A549 (cell line): Measurements from ENCODE around the gene CTXN3. TPM values are rescaled to one million over a fixed set of nuclear protein-coding genes. Genes with fewer than 3 reads are reported as not detected.

Experiments
- ATAC-seq, 2 experiments: fragments of 200-7000 bp in 1 of 2; fragments of >200 bp in 1 of 2; cut with Nextera tagmentation in 1 of 2; cut with Tn5 transposase in 1 of 2; 3 replicates each; pipeline versions ENCODE4 v1.8.0 to v1.9.1; 2018 to 2020; ENCODE audit warnings: mild to moderate bottlenecking in 1 of 2, moderate library complexity in 1 of 2
- CTCF ChIA-PET: fragments of 300-600 bp; sonication (Branson Sonifier 250); formaldehyde crosslinking; extraction: SDS; loops from one replicate; lab custom pipeline; 2021; ENCODE audit warnings: antibody characterized with exemption, inconsistent platforms; lab: Yijun Ruan, JAX
- POLR2A ChIA-PET: fragments of 350-600 bp; formaldehyde crosslinking; extraction: SDS; loops from one replicate; lab custom pipeline; 2021; ENCODE audit warnings: antibody characterized with exemption, inconsistent platforms; lab: Yijun Ruan, JAX
- DNase-seq, 2 experiments: peaks; one replicate each; pipeline versions ENCODE4 v3.0.0 to v3.0.0-alpha.2; 2011 to 2016; ENCODE audit warnings: low read depth in 1 of 2, low spot score in 1 of 2
- FAIRE-seq: peaks from 2 replicates; lab custom pipeline; 2011; peaks lifted over from hg19 to GRCh38; lab: Jason Lieb, UNC
- H3K27ac ChIP-seq, 2 experiments: fragments of >200 bp; sonication (Bioruptor Twin); formaldehyde crosslinking; 3 replicates each; pipeline ENCODE4 v1.5.1; 2016 to 2017
- H3K4me1 ChIP-seq: fragments of >200 bp; sonication (Bioruptor Twin); formaldehyde crosslinking; 3 replicates; pipeline ENCODE4 v1.6.1; 2016
- H3K4me2 ChIP-seq: fragments of >200 bp; sonication (Bioruptor Twin); formaldehyde crosslinking; 3 replicates; pipeline ENCODE4 v1.6.1; 2016
- H3K4me3 ChIP-seq: fragments of >200 bp; sonication (Bioruptor Twin); formaldehyde crosslinking; 3 replicates; pipeline ENCODE4 v1.5.1; 2016
- H3K9me3 ChIP-seq: fragments of >200 bp; sonication (Bioruptor Twin); formaldehyde crosslinking; 3 replicates; pipeline ENCODE4 v1.6.1; 2016
- CBX2 ChIP-seq: fragments of 200-600 bp; sonication (generic); IDR thresholded peaks from 2 replicates; pipeline ENCODE4 v1.6.1; 2016; ENCODE audit warnings: low read depth, mild to moderate bottlenecking, borderline replicate concordance
- CBX8 ChIP-seq: fragments of 200-600 bp; sonication (generic); IDR thresholded peaks from 2 replicates; pipeline ENCODE4 v1.6.1; 2016
- CEBPB ChIP-seq, 2 experiments: fragments of >200 bp in 1 of 2; sonication (Bioruptor Twin) in 1 of 2; formaldehyde crosslinking in 1 of 2; IDR thresholded peaks; 2 replicates each; pipeline ENCODE4 v1.6.1; 2012 to 2016
- CHD4 ChIP-seq: fragments of 200-600 bp; sonication (generic); IDR thresholded peaks from 2 replicates; pipeline ENCODE4 v1.6.1; 2016; ENCODE audit warnings: antibody characterized with exemption, mild to moderate bottlenecking, borderline replicate concordance
- EHF ChIP-seq: fragments of 250-450 bp; sonication (Bioruptor Pico); IDR thresholded peaks from 2 replicates; pipeline ENCODE4 v1.5.0; 2020; ENCODE audit warnings: mild to moderate bottlenecking
- FOXS1 ChIP-seq: fragments of 250-450 bp; sonication (Bioruptor Pico); IDR thresholded peaks from 2 replicates; pipeline ENCODE4 v1.5.0; 2020; ENCODE audit warnings: mild to moderate bottlenecking, moderate library complexity
- GATA3 ChIP-seq: IDR thresholded peaks from 2 replicates; pipeline ENCODE4 v1.6.1; 2012; ENCODE audit warnings: borderline replicate concordance
- HDAC2 ChIP-seq: fragments of 200-600 bp; sonication (generic); IDR thresholded peaks from 2 replicates; pipeline ENCODE4 v1.6.1; 2016
- HEYL ChIP-seq: fragments of 250-450 bp; sonication (Bioruptor Pico); IDR thresholded peaks from 2 replicates; pipeline ENCODE4 v1.8.0; 2021; ENCODE audit warnings: mild to moderate bottlenecking, moderate library complexity
- HOXA7 ChIP-seq: fragments of 250-450 bp; sonication (Bioruptor Pico); IDR thresholded peaks from 2 replicates; pipeline ENCODE4 v1.5.0; 2020; ENCODE audit warnings: mild to moderate bottlenecking, moderate library complexity
- JUNB ChIP-seq: fragments of >200 bp; sonication (Bioruptor Twin); formaldehyde crosslinking; IDR thresholded peaks from 2 replicates; pipeline ENCODE4 v1.6.1; 2016
- KDM1A ChIP-seq: fragments of 200-600 bp; sonication (generic); IDR thresholded peaks from 2 replicates; pipeline ENCODE4 v1.6.1; 2016; ENCODE audit warnings: low read depth, mild to moderate bottlenecking
- KDM5A ChIP-seq: fragments of 200-600 bp; sonication (generic); IDR thresholded peaks from 2 replicates; pipeline ENCODE4 v1.6.1; 2016; ENCODE audit warnings: antibody characterized with exemption, mild to moderate bottlenecking
- MAZ ChIP-seq: fragments of 150-350 bp; IDR thresholded peaks from 2 replicates; pipeline ENCODE4 v1.6.1; 2014; ENCODE audit warnings: antibody characterized with exemption, low read depth, low read length, borderline replicate concordance
- MYC ChIP-seq: IDR thresholded peaks from 2 replicates; pipeline ENCODE4 v1.6.1; 2012; ENCODE audit warnings: mild to moderate bottlenecking, inconsistent platforms, low read length, improper control_type of control experiment, borderline replicate concordance
- RCOR1 ChIP-seq: fragments of 150-350 bp; IDR thresholded peaks from 2 replicates; pipeline ENCODE4 v1.6.1; 2014; ENCODE audit warnings: antibody characterized with exemption, low read length, low read depth
- RNF2 ChIP-seq: fragments of 200-600 bp; sonication (generic); IDR thresholded peaks from 2 replicates; pipeline ENCODE4 v1.6.1; 2016; ENCODE audit warnings: low read depth, mild to moderate bottlenecking, antibody characterized with exemption, moderate library complexity, borderline replicate concordance
- SREBF2 ChIP-seq: fragments of 450-650 bp; IDR thresholded peaks from 2 replicates; pipeline ENCODE4 v1.6.1; 2014; ENCODE audit warnings: mild to moderate bottlenecking, moderate library complexity
- TP53 ChIP-seq: fragments of 250-450 bp; sonication (Bioruptor Pico); IDR thresholded peaks from 2 replicates; pipeline ENCODE4 v1.5.0; 2021; ENCODE audit warnings: mild to moderate bottlenecking, moderate library complexity
- ZFP36 ChIP-seq: fragments of 450-650 bp; IDR thresholded peaks from 2 replicates; pipeline ENCODE4 v1.6.1; 2014; ENCODE audit warnings: borderline replicate concordance; ENCODE audit not compliant: partially characterized antibody
- ZNF302 ChIP-seq: fragments of 250-450 bp; sonication (Bioruptor Pico); IDR thresholded peaks from 2 replicates; pipeline ENCODE4 v1.9.0; 2021; ENCODE audit warnings: inconsistent platforms, mild to moderate bottlenecking, moderate library complexity
- WGBS: methylation state at CpG from one replicate; pipeline ENCODE4 v1.1.6; 2017; ENCODE audit errors: missing lambda C conversion rate; 5-methylcytosine and 5-hydroxymethylcytosine counted together
- polyA plus RNA-seq, 4 experiments: library from polyadenylated mRNA; depleted of rRNA in 3 of 4; stranded (reverse); fragments of >200 nt; fragmentation: RNase III in 1 of 4; extraction: RNeasy Plus Mini Kit Qiagen cat#74134 plus additional on column Dnase treatment in 1 of 4; gene quantifications; 2 replicates in 3 of 4; 3 replicates in 1 of 4; pipeline ENCODE4 v1.2.3, GENCODE V29; 2011 to 2017
- TF ChIP-seq, protein P1 (sequence below): fragments of 450-650 bp; IDR thresholded peaks from 2 replicates; pipeline ENCODE4 v1.6.1; 2014; ENCODE audit warnings: antibody characterized with exemption
- TF ChIP-seq, protein P2 (sequence below): IDR thresholded peaks from 2 replicates; pipeline ENCODE4 v1.6.1; 2012; ENCODE audit warnings: low read depth, borderline replicate concordance
- TF ChIP-seq, protein P3 (sequence below): IDR thresholded peaks from 2 replicates; pipeline ENCODE4 v1.6.1; 2012
- TF ChIP-seq, protein P4 (sequence below): fragments of 250-450 bp; sonication (Bioruptor Pico); IDR thresholded peaks from 2 replicates; pipeline ENCODE4 v1.5.0; 2021; ENCODE audit warnings: mild to moderate bottlenecking, moderate library complexity, borderline replicate concordance
- TF ChIP-seq, protein P5 (sequence below): fragments of 250-450 bp; sonication (Bioruptor Pico); IDR thresholded peaks from 2 replicates; pipeline ENCODE4 v1.5.0; 2020; ENCODE audit warnings: low read depth, mild to moderate bottlenecking, moderate library complexity
- TF ChIP-seq, protein P6 (sequence below): fragments of >200 bp; sonication (Bioruptor Twin); formaldehyde crosslinking; IDR thresholded peaks from 2 replicates; pipeline ENCODE4 v1.6.1; 2016
- TF ChIP-seq, protein P7 (sequence below): IDR thresholded peaks from 2 replicates; pipeline ENCODE4 v1.6.1; 2012
- TF ChIP-seq, protein P8 (sequence below): fragments of 200-600 bp; sonication (generic); IDR thresholded peaks from 2 replicates; pipeline ENCODE4 v1.6.1; 2016; ENCODE audit warnings: antibody characterized with exemption, mild to moderate bottlenecking, moderate library complexity

CTXN3 gene
- polyA plus RNA-seq, 2 of the 4 experiments (the other 2 are of a cell fraction): not detected

DNA sequence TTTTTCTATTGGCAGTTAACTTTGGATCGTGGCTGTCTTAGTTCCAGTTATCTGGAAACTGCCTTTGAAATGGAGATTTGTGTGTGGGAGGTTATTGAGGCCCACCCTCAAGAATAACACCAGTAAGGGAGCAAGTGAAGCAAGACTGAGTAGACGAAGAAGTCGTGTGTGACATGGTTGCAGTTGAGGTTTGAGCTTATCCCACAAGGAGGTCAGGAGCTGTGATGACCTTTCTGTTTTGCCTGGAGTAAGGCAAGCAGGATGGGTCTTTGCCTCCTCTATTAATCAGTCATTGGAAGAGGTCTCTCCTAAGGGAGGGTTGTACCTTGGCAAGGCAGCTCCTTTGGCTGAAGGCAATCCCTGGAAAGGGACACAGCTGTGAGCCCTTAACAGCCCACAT lies 49.6 kb upstream of the CTXN3 start (continued):
- TF ChIP-seq HOXA7 (CRISPR knock-in tag) (no peak), RCOR1 (no peak), GATA3 (no peak), ZFP36 (no peak), CBX8 (no peak), ZNF302 (no peak)
- TF ChIP-seq, protein P1, sequence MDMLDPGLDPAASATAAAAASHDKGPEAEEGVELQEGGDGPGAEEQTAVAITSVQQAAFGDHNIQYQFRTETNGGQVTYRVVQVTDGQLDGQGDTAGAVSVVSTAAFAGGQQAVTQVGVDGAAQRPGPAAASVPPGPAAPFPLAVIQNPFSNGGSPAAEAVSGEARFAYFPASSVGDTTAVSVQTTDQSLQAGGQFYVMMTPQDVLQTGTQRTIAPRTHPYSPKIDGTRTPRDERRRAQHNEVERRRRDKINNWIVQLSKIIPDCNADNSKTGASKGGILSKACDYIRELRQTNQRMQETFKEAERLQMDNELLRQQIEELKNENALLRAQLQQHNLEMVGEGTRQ: no peak
- TF ChIP-seq, protein P2, sequence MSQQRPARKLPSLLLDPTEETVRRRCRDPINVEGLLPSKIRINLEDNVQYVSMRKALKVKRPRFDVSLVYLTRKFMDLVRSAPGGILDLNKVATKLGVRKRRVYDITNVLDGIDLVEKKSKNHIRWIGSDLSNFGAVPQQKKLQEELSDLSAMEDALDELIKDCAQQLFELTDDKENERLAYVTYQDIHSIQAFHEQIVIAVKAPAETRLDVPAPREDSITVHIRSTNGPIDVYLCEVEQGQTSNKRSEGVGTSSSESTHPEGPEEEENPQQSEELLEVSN: no peak

DNA sequence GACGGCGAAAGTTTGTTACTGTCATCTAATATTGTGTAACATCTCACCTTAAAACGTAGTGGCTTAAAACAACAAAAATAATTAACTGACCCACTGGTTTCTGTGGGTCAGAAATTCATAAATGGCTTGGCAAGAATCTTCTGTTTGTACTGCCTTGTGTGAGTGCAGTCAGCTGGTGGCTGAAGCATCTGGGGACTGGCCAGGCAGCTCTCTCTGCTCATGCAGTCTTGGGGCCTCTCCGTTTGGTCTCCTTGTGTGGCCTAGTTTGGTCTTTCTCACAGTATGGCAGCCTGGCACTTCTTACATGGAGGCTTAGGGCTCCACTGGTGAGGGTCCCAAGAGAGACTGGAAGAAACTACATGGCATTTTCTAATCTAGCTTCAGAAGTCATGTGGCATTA lies 49.0 kb upstream of the CTXN3 start:
- Histone ChIP-seq H3K4me2 (no peak overlapping the region), H3K27ac (no peak overlapping the region), H3K9me3 (no peaks in the 10 kb centered on the region), H3K4me1 (no peaks in the 10 kb centered on the region), H3K4me3 (no peak overlapping the region)
- FAIRE-seq (no peak), ATAC-seq (no peak), DNase-seq (no peak)
- ChIA-PET POLR2A (no interaction called here), CTCF (interaction anchor here (1.5 to 2.1 kb wide), 2 partner anchors 10 to 35 kb away, joined by 3 to 7 read pairs; no protein-coding TSS in a partner anchor)
- TF ChIP-seq, protein P3, sequence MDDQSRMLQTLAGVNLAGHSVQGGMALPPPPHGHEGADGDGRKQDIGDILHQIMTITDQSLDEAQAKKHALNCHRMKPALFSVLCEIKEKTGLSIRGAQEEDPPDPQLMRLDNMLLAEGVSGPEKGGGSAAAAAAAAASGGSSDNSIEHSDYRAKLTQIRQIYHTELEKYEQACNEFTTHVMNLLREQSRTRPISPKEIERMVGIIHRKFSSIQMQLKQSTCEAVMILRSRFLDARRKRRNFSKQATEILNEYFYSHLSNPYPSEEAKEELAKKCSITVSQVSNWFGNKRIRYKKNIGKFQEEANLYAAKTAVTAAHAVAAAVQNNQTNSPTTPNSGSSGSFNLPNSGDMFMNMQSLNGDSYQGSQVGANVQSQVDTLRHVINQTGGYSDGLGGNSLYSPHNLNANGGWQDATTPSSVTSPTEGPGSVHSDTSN: no peak
- TF ChIP-seq HDAC2 (no peak), MYC (no peak), GATA3 (no peak), SREBF2 (no peak), FOXS1 (CRISPR knock-in tag) (no peak), KDM5A (no peak), ZFP36 (no peak), HEYL (CRISPR knock-in tag) (no peak)
- WGBS: 58% methylated on average over 4 of the region's 4 CpGs

DNA sequence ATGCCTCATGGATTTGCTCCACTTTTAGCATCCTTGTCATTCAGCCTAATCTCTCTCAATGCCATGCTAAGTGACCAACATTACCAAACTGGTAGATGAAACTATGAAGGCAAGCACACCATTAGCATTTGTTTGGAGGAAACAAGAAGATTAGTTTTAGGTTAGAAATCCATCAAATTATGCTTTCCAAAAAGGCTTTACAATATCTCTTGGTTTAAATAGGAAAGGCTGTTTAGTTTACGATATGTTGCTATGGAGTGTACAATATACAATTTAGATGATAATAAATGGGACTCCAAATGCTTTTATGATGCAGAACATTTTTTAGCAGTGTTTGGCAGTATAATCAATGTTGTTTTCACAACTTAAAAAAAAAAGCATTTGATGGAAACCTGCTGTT lies 47.8 kb upstream of the CTXN3 start:
- no peak for FAIRE-seq
- 93% methylated on average over 1 of the region's 1 CpG for WGBS
- POLR2A ChIA-PET: no interaction called here
- H3K4me1 ChIP-seq: no peaks in the 10 kb centered on the region
- no peak for ATAC-seq
- no peak overlapping the region for H3K4me2 ChIP-seq
- no peaks in the 10 kb centered on the region for H3K9me3 ChIP-seq
- H3K27ac ChIP-seq: no peak overlapping the region
- DNase-seq: no peak
- H3K4me3 ChIP-seq: no peak overlapping the region
- CTCF ChIA-PET: no interaction called here
- TF ChIP-seq JUNB (no peak), RNF2 (no peak), CEBPB (IDR thresholded peaks at IDR 0.05) (no peak), CBX2 (no peak), CHD4 (no peak), KDM1A (no peak), HDAC2 (no peak), EHF (CRISPR knock-in tag) (no peak), MAZ (no peak), TP53 (no peak)
- TF ChIP-seq, protein P4, sequence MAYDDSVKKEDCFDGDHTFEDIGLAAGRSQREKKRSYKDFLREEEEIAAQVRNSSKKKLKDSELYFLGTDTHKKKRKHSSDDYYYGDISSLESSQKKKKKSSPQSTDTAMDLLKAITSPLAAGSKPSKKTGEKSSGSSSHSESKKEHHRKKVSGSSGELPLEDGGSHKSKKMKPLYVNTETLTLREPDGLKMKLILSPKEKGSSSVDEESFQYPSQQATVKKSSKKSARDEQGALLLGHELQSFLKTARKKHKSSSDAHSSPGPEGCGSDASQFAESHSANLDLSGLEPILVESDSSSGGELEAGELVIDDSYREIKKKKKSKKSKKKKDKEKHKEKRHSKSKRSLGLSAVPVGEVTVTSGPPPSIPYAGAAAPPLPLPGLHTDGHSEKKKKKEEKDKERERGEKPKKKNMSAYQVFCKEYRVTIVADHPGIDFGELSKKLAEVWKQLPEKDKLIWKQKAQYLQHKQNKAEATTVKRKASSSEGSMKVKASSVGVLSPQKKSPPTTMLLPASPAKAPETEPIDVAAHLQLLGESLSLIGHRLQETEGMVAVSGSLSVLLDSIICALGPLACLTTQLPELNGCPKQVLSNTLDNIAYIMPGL (CRISPR knock-in tag): no peak
- TF ChIP-seq, protein P5, sequence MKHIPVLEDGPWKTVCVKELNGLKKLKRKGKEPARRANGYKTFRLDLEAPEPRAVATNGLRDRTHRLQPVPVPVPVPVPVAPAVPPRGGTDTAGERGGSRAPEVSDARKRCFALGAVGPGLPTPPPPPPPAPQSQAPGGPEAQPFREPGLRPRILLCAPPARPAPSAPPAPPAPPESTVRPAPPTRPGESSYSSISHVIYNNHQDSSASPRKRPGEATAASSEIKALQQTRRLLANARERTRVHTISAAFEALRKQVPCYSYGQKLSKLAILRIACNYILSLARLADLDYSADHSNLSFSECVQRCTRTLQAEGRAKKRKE (CRISPR knock-in tag): no peak
- TF ChIP-seq, protein P6, sequence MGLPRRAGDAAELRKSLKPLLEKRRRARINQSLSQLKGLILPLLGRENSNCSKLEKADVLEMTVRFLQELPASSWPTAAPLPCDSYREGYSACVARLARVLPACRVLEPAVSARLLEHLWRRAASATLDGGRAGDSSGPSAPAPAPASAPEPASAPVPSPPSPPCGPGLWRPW: no peak
- TF ChIP-seq, protein P7, sequence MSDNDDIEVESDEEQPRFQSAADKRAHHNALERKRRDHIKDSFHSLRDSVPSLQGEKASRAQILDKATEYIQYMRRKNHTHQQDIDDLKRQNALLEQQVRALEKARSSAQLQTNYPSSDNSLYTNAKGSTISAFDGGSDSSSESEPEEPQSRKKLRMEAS: no peak
- TF ChIP-seq, protein P8, sequence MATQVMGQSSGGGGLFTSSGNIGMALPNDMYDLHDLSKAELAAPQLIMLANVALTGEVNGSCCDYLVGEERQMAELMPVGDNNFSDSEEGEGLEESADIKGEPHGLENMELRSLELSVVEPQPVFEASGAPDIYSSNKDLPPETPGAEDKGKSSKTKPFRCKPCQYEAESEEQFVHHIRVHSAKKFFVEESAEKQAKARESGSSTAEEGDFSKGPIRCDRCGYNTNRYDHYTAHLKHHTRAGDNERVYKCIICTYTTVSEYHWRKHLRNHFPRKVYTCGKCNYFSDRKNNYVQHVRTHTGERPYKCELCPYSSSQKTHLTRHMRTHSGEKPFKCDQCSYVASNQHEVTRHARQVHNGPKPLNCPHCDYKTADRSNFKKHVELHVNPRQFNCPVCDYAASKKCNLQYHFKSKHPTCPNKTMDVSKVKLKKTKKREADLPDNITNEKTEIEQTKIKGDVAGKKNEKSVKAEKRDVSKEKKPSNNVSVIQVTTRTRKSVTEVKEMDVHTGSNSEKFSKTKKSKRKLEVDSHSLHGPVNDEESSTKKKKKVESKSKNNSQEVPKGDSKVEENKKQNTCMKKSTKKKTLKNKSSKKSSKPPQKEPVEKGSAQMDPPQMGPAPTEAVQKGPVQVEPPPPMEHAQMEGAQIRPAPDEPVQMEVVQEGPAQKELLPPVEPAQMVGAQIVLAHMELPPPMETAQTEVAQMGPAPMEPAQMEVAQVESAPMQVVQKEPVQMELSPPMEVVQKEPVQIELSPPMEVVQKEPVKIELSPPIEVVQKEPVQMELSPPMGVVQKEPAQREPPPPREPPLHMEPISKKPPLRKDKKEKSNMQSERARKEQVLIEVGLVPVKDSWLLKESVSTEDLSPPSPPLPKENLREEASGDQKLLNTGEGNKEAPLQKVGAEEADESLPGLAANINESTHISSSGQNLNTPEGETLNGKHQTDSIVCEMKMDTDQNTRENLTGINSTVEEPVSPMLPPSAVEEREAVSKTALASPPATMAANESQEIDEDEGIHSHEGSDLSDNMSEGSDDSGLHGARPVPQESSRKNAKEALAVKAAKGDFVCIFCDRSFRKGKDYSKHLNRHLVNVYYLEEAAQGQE: no peak
